Left renal pelvis (tissue), 4 donors: ENCODE results near the gene ADCY2. TPM values are rescaled to one million over a fixed set of nuclear protein-coding genes. Genes with fewer than 3 reads are reported as not detected.

ENCODE experiments used
- DNase-seq, 4 donors: peaks; one replicate each; pipeline ENCODE4 v3.0.0-alpha.2; 2013; ENCODE audit warnings: low read depth in 4 of 4, low spot score in 3 of 4
- polyA plus RNA-seq, 4 donors: library from polyadenylated mRNA; unstranded; fragments of 120-200 nt; gene quantifications; one replicate each; pipeline ENCODE4 v1.2.1, GENCODE V29; 2013; ENCODE audit not compliant: insufficient read length in 4 of 4

The ADCY2 gene
- polyA plus RNA-seq, 4 donors: 4.4 to 7.7 (median 6.4) TPM

DNA sequence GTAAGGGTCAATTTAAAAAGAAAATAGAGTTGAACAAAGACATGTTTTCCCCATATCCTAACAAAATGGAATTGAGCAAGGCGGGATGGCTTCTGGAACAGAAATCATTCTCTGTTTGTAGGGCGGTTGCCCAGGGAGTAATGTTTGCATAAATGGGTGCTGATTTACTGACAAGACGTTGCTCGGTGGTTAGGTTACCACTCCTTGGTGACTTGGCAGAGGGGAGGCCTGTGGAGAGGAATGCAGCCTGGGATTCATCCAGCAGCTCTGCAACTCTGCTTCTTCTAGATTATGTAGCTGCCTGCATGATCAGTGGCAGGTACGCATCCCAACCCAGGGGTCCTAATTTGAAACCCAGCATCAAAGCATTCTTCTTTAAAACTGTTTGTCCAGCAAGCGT is 254.8 kb downstream of the ADCY2 start:
- DNase-seq: no peak

GRCh38 chr5:7653046-7653445 is 257.1 kb downstream of the ADCY2 start:
- no peak for DNase-seq

DNA sequence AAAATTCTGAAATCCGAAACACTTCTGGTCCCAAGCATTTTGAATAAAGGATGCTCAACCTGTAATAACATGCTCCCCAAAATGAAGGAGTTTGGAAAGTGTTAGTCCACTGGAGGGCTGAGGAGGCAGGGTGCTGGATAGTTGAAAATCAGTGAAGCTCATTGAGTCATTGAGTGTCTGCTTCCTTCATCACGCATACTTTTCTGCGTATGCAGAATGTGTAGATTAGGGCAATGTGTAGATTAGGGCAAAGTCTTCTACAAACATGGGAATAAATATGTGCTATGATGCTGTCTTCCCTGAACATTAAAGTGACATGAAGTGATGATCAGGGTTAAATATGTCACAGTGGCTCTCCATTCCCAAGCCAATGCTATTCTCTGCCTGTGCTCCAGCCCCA is 261.2 kb downstream of the ADCY2 start:
- DNase-seq: no peak

DNA sequence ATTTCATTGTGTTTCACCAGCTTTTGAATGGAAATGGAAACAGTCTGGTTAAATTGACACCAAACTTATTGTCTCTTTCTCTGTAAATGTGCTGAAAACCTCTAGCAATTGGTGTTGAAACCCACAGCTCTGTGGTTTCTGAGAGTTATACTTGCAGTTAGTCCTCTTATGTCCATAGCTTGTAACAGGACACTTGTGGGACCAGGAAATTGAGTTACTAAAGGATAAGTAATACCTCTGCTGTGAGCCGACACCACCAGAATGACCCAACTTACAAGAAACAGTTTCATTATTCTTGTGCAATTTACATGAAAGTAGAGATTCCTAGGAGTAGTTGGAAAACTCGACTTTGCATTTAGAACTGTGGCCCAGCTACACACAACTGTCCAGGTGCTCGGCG is 263.5 kb downstream of the ADCY2 start:
- no peak for DNase-seq

- no peak for DNase-seq
Measured at GRCh38 chr5:7662289-7662688, 266.4 kb downstream of the ADCY2 start.

GRCh38 chr5:7663808-7664207 is 267.9 kb downstream of the ADCY2 start:
- no peak for DNase-seq

DNA sequence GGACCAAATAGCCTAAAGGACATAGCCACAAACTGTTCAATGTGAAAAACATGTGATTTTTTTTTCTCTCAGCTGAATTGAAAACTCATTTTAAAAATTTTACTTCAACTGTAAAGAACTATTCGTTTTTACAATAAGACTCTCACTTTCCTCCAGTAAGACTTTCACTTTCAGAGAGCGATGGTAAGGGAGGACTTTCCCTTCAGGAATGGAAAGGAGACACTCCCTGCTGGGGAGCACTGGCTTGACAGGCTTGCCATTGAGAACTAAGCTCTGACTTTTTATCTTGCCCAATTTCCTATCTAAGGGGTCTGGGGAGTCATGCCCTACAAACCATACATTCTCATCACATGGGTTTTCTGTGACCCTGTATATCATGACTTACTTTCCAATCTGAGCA is 268.3 kb downstream of the ADCY2 start:
- no peak for DNase-seq

GRCh38 chr5:7667216-7667767 is 271.4 kb downstream of the ADCY2 start:
- no peak for DNase-seq

DNA sequence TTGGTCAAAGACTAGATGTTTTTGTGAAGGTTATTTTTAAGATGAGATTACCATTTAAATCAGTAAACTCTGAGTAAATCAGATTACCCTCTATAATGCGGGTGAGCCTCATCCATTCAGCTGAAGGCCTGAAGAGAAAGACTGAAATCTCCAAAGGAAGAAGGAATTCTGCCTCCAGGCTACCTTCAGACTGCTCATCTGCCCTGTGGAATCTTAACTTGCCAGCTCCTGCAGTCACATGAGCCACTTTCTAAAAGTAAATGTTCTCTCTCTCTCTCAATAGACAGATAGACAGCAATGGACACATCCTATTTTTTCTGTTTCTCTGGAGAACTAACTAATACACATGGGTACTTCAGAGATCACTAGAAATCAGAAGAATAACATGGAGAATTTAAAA is 272.2 kb downstream of the ADCY2 start:
- no peak for DNase-seq

GRCh38 chr5:7668627-7669026 is 272.7 kb downstream of the ADCY2 start:
- no peak for DNase-seq

DNA sequence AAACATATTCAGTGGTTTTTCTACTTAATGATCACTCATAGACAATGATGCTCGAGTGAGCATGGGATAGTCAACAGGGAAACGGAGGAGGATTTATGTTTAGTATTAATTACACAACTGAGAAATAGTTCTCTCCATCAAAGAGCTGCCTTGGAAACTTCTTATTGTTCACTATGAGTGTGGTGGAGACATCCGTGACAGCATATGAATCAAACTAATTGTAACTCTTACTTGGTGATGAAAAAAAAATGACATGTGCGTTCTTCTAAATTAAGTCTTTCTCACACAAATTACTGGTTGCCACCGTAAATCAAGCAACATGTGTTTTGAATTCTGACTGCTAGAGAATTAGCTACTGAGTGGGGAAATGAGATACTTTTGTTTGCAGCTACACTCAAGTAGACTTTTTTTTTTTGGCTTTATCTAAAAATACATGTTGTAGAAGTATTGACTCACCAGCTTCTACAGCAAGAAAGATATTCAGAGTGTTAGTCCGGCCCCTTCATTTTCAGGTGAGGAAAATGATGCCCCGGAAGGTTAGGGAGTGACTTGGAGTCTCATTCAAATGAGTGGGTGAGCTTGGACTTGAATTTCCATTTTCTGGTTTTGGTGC is 275.5 kb downstream of the ADCY2 start:
- no peak for DNase-seq

GRCh38 chr5:7673658-7674057 is 277.7 kb downstream of the ADCY2 start:
- no peak for DNase-seq

DNA sequence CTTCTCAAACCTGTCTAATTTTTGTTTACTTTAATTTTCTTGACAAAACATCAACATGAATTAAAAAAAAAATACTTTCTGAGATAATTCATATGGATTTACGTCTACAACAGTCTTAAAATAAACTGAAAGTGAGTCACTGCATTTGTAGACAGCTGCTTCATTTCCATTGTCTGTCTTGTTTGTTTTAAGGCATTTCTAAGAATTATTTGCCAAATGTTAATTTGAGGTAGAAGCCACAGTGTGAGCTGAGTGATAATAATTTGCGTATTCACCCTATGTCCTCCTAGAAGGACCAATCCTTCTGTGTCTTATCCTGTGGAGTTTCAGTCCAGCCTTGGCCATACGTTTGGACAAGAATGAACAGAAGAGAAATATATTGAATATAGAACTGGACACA is 280.5 kb downstream of the ADCY2 start:
- DNase-seq: no peak

- no peak for DNase-seq
Measured at GRCh38 chr5:7678030-7678429, 282.1 kb downstream of the ADCY2 start.

DNA sequence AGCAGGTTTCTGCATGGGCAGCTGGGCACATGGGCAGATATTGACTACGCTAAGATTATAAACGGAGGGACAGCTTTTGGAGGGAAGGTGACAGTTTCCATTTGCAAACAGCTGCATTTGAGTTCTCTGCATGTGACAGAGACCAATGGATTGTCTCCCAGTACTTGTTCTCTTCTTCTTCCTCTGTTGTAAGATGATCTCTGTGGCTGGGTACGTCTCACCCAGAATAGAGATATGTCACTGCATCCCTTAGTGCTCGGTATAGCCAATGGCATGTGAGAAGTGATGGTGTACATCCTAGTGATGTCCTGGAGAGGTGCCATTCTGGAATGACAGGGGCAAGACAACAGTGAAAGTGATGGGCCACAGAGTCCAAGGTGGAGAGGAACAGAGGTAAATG is 283.7 kb downstream of the ADCY2 start:
- no peak for DNase-seq

GRCh38 chr5:7680260-7680659 is 284.3 kb downstream of the ADCY2 start:
- DNase-seq: no peak

GRCh38 chr5:7682379-7682778 is 286.4 kb downstream of the ADCY2 start:
- no peak for DNase-seq

GRCh38 chr5:7683753-7684152 is 287.8 kb downstream of the ADCY2 start:
- DNase-seq: no peak

DNA sequence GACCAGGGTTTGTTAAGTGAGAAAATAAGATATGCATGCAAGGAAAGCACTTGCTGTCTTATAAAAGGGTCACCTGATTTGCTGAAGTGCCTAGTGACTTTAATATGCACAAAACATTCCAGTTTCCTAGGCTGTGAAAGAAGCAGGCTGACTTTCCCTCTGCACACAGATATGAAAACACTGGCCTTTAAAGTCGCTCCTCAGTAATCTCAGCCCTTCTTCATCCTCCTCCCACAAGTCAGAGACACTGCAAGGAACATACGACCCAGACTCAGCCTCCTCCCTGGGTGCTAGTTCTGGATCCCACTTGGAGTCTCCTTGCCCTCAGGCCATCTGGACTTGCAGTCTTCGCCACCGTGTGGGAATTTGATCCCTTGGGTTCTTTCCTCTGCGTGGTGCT is 288.9 kb downstream of the ADCY2 start:
- DNase-seq: no peak

DNA sequence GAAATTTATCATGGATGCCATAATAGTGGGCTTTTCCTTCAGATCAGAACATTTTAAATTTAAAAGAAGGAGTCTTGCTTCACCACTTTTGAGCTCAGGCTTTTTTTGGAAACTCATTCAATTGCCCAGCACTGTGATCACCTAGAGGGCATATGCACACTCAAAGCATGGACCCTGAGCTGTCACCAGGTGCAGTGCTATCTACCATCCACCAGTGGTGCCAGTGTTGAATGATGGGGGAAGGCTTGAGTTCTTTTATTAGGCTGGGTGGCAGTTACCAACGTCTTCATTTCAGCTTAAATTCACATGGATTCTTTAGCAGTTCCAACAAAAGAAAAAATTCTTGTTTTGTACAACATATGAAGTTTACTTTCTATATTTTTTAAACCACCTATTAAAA is 290.9 kb downstream of the ADCY2 start:
- no peak for DNase-seq

DNA sequence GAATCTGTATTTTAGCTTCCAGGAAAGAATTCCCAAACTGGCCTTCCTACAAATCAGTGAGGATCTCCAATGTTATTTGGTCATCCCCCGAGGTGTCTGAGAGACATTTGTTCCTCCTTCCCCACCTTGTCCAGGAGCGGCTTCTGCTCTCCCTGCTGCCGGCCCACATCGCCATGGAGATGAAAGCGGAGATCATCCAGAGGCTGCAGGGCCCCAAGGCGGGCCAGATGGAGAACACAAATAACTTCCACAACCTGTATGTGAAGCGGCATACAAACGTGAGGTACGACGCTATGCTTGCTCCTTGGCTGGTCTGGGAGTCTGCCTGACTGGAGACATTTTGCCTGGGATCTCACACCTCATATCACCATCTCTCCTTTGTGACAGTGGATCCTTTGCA is 294.6 kb downstream of the ADCY2 start:
- DNase-seq: no peak

DNA sequence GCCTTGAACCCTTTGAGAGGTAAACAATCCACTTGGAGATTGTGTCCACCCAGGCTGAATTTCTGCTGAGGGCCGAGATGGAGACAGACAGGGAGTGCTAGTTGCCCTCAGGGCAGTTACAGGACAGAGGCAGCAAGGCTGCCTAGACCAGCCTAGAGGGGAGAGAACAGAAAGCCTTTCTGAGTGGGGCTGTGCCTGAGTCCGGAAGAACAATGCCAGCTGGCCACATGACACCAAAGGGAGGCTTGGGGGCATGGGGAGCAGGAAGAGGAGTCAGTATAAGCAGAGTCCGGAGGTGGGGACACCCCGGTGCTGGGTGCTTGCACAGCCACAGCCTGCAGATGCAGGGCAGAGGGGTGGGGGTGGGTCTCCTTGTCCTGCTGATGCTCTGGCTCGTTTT is 309.3 kb downstream of the ADCY2 start:
- no peak for DNase-seq

DNA sequence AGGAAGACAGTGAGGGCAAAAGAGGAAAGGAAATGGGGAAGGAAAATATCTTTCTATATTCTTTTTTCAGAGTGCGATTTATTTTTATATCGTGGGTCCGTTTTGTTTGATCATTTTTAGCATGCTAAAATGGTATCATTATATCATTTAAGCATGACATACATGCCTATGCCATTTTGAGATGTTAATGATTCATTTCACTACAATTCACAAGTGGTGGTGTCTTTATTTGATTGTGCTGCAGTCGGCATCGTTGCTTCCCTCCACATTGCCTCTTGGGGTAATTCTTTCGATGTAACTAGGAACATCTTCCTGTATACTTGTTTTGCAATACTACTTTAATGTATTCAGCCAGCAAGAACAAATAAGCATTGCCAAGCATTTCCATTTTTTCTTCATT is 309.8 kb downstream of the ADCY2 start:
- DNase-seq: no peak
